ENCODE measurements around the gene UGT1A5. TPM values are rescaled to one million over a fixed set of nuclear protein-coding genes. Genes with fewer than 3 reads are reported as not detected.

Gene UGT1A5
- total and polyA plus RNA-seq, 2 experiments from 2014 or later: not detected

DNA sequence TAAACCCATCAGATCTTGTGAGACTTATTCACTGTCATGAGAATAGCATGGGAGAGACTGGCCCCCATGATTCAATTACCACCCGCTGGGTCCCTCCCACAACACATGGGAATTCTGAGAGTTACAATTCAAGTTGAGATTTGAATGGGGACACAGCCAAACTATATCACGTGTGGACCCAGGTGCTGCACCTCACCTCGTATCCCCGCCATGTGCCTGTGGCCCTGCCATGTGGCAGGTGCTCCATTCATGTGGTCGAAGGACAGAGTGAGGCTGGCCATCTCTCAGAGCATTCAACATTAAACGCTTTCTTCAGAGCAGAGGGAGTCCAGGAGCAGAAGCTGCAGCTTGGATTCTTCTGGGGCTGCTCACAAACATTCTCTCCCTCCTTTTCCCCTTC is 97.7 kb downstream of the UGT1A5 start:
- ATAC-seq: no peak
- Mint-ChIP-seq H3K27ac (no peak overlapping the region), H3K36me3 (ENCODE audit: low read depth) (no peaks in the 10 kb centered on the region), H3K9me3 (peaks cover 5% of the 10 kb centered on the region; the same call in 2 of the 3 replicates), H3K4me3 (no peak overlapping the region), H3K4me1 (no peaks in the 10 kb centered on the region), H3K27me3 (ENCODE audit: insufficient read depth, low read depth, poor library complexity) (peaks cover 2% of the 10 kb centered on the region)
- TF ChIP-seq POLR2AphosphoS5 (IDR thresholded peaks at IDR 0.05; ENCODE audit: low read depth): no peak
- TF ChIP-seq EZH2 (IDR thresholded peaks at IDR 0.05; ENCODE audit: low read depth, unreplicated experiment): no peak
- no peak for TF ChIP-seq ZNF114 (CRISPR knock-in tag; IDR thresholded peaks at IDR 0.05)
- Histone ChIP-seq H3K27me3 (ENCODE audit: insufficient read depth) (no peaks in the 10 kb centered on the region), H3K79me2 (replicated peaks; ENCODE audit: insufficient read depth) (no peaks in the 10 kb centered on the region), H3F3A (replicated peaks; ENCODE audit: low read depth) (no peaks in the 10 kb centered on the region), H3K4me2 (no peak overlapping the region), H3K27ac (ENCODE audit: low read depth) (no peak overlapping the region), H2AFZ (no peak overlapping the region), H3K4me1 (ENCODE audit: insufficient read depth) (no peaks in the 10 kb centered on the region), H3K9me2 (ENCODE audit: insufficient read depth) (peaks cover 6% of the 10 kb centered on the region), H3K36me3 (ENCODE audit: insufficient read depth) (no peaks in the 10 kb centered on the region), H3K4me3 (no peak overlapping the region), H4K20me1 (replicated peaks; ENCODE audit: insufficient read depth) (no peaks in the 10 kb centered on the region)
- DNase-seq (ENCODE audit: low spot score): no peak

DNA sequence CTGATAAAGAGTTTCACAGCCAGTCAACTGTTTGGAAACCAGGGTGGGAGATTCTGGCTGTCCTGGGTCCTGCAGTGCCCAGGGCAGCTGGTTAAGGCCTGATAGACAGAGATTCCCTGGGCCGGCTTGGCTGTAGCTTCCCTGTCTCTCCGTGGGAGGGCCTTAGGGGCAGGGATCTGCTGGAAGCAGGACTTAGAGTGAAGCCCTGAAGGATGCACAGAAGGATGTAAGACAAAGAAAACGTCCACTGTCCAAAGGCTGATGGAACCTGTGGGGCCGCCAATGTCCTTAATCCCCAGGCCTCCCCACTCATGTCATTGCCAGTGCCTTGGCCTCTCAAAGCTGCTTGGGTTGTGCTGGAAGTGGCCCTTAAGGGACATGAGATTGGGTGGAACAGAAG is 98.4 kb downstream of the UGT1A5 start:
- Mint-ChIP-seq H3K27me3 (ENCODE audit: insufficient read depth, low read depth, poor library complexity) (peaks cover 2% of the 10 kb centered on the region), H3K4me1 (no peaks in the 10 kb centered on the region), H3K9me3 (peaks cover 5% of the 10 kb centered on the region; the same call in 2 of the 3 replicates), H3K4me3 (no peak overlapping the region), H3K27ac (no peak overlapping the region), H3K36me3 (ENCODE audit: low read depth) (no peaks in the 10 kb centered on the region)
- no peaks in the 10 kb centered on the region for H4K20me1 ChIP-seq (replicated peaks; ENCODE audit: insufficient read depth)
- peaks cover 6% of the 10 kb centered on the region for H3K9me2 ChIP-seq (ENCODE audit: insufficient read depth)
- no peaks in the 10 kb centered on the region for H3K27me3 ChIP-seq (ENCODE audit: insufficient read depth)
- no peaks in the 10 kb centered on the region for H3K4me1 ChIP-seq (ENCODE audit: insufficient read depth)
- no peak overlapping the region for H3K4me3 ChIP-seq
- H3K79me2 ChIP-seq (replicated peaks; ENCODE audit: insufficient read depth): no peaks in the 10 kb centered on the region
- no peaks in the 10 kb centered on the region for H3F3A ChIP-seq (replicated peaks; ENCODE audit: low read depth)
- no peak overlapping the region for H3K27ac ChIP-seq (ENCODE audit: low read depth)
- no peaks in the 10 kb centered on the region for H3K36me3 ChIP-seq (ENCODE audit: insufficient read depth)
- no peak overlapping the region for H2AFZ ChIP-seq
- TF ChIP-seq ZNF331 (CRISPR knock-in tag; IDR thresholded peaks at IDR 0.05; ENCODE audit: low read depth) (no peak), ZNF114 (CRISPR knock-in tag; IDR thresholded peaks at IDR 0.05) (no peak), CREB1 (CRISPR knock-in tag; IDR thresholded peaks at IDR 0.05; ENCODE audit: low read depth) (no peak), POLR2AphosphoS5 (IDR thresholded peaks at IDR 0.05; ENCODE audit: low read depth) (no peak)
- TF ChIP-seq, protein P1, sequence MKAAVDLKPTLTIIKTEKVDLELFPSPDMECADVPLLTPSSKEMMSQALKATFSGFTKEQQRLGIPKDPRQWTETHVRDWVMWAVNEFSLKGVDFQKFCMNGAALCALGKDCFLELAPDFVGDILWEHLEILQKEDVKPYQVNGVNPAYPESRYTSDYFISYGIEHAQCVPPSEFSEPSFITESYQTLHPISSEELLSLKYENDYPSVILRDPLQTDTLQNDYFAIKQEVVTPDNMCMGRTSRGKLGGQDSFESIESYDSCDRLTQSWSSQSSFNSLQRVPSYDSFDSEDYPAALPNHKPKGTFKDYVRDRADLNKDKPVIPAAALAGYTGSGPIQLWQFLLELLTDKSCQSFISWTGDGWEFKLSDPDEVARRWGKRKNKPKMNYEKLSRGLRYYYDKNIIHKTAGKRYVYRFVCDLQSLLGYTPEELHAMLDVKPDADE (IDR thresholded peaks at IDR 0.05): no peak
- TF ChIP-seq, protein P2, sequence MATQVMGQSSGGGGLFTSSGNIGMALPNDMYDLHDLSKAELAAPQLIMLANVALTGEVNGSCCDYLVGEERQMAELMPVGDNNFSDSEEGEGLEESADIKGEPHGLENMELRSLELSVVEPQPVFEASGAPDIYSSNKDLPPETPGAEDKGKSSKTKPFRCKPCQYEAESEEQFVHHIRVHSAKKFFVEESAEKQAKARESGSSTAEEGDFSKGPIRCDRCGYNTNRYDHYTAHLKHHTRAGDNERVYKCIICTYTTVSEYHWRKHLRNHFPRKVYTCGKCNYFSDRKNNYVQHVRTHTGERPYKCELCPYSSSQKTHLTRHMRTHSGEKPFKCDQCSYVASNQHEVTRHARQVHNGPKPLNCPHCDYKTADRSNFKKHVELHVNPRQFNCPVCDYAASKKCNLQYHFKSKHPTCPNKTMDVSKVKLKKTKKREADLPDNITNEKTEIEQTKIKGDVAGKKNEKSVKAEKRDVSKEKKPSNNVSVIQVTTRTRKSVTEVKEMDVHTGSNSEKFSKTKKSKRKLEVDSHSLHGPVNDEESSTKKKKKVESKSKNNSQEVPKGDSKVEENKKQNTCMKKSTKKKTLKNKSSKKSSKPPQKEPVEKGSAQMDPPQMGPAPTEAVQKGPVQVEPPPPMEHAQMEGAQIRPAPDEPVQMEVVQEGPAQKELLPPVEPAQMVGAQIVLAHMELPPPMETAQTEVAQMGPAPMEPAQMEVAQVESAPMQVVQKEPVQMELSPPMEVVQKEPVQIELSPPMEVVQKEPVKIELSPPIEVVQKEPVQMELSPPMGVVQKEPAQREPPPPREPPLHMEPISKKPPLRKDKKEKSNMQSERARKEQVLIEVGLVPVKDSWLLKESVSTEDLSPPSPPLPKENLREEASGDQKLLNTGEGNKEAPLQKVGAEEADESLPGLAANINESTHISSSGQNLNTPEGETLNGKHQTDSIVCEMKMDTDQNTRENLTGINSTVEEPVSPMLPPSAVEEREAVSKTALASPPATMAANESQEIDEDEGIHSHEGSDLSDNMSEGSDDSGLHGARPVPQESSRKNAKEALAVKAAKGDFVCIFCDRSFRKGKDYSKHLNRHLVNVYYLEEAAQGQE (IDR thresholded peaks at IDR 0.05; ENCODE audit: unreplicated experiment): no peak
- TF ChIP-seq, protein P3, sequence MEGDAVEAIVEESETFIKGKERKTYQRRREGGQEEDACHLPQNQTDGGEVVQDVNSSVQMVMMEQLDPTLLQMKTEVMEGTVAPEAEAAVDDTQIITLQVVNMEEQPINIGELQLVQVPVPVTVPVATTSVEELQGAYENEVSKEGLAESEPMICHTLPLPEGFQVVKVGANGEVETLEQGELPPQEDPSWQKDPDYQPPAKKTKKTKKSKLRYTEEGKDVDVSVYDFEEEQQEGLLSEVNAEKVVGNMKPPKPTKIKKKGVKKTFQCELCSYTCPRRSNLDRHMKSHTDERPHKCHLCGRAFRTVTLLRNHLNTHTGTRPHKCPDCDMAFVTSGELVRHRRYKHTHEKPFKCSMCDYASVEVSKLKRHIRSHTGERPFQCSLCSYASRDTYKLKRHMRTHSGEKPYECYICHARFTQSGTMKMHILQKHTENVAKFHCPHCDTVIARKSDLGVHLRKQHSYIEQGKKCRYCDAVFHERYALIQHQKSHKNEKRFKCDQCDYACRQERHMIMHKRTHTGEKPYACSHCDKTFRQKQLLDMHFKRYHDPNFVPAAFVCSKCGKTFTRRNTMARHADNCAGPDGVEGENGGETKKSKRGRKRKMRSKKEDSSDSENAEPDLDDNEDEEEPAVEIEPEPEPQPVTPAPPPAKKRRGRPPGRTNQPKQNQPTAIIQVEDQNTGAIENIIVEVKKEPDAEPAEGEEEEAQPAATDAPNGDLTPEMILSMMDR (conservative IDR thresholded peaks at IDR 0.05; ENCODE audit: low read depth in 2 of 2): no peak
- TF ChIP-seq, protein P4, sequence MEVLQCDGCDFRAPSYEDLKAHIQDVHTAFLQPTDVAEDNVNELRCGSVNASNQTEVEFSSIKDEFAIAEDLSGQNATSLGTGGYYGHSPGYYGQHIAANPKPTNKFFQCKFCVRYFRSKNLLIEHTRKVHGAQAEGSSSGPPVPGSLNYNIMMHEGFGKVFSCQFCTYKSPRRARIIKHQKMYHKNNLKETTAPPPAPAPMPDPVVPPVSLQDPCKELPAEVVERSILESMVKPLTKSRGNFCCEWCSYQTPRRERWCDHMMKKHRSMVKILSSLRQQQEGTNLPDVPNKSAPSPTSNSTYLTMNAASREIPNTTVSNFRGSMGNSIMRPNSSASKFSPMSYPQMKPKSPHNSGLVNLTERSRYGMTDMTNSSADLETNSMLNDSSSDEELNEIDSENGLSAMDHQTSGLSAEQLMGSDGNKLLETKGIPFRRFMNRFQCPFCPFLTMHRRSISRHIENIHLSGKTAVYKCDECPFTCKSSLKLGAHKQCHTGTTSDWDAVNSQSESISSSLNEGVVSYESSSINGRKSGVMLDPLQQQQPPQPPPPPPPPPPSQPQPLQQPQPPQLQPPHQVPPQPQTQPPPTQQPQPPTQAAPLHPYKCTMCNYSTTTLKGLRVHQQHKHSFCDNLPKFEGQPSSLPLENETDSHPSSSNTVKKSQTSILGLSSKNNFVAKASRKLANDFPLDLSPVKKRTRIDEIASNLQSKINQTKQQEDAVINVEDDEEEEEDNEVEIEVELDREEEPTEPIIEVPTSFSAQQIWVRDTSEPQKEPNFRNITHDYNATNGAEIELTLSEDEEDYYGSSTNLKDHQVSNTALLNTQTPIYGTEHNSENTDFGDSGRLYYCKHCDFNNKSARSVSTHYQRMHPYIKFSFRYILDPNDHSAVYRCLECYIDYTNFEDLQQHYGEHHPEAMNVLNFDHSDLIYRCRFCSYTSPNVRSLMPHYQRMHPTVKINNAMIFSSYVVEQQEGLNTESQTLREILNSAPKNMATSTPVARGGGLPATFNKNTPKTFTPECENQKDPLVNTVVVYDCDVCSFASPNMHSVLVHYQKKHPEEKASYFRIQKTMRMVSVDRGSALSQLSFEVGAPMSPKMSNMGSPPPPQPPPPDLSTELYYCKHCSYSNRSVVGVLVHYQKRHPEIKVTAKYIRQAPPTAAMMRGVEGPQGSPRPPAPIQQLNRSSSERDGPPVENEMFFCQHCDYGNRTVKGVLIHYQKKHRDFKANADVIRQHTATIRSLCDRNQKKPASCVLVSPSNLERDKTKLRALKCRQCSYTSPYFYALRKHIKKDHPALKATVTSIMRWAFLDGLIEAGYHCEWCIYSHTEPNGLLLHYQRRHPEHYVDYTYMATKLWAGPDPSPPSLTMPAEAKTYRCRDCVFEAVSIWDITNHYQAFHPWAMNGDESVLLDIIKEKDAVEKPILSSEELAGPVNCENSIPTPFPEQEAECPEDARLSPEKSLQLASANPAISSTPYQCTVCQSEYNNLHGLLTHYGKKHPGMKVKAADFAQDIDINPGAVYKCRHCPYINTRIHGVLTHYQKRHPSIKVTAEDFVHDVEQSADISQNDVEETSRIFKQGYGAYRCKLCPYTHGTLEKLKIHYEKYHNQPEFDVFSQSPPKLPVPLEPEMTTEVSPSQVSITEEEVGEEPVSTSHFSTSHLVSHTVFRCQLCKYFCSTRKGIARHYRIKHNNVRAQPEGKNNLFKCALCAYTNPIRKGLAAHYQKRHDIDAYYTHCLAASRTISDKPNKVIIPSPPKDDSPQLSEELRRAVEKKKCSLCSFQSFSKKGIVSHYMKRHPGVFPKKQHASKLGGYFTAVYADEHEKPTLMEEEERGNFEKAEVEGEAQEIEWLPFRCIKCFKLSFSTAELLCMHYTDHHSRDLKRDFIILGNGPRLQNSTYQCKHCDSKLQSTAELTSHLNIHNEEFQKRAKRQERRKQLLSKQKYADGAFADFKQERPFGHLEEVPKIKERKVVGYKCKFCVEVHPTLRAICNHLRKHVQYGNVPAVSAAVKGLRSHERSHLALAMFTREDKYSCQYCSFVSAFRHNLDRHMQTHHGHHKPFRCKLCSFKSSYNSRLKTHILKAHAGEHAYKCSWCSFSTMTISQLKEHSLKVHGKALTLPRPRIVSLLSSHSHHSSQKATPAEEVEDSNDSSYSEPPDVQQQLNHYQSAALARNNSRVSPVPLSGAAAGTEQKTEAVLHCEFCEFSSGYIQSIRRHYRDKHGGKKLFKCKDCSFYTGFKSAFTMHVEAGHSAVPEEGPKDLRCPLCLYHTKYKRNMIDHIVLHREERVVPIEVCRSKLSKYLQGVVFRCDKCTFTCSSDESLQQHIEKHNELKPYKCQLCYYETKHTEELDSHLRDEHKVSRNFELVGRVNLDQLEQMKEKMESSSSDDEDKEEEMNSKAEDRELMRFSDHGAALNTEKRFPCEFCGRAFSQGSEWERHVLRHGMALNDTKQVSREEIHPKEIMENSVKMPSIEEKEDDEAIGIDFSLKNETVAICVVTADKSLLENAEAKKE (CRISPR knock-in tag; IDR thresholded peaks at IDR 0.05): no peak
- ATAC-seq (no peak), DNase-seq (ENCODE audit: low spot score) (no peak)
- no peak overlapping the region for H3K4me2 ChIP-seq

Measured in GM23338 (cell line).